Central memory CD8-positive, alpha-beta T cell (primary cell): ENCODE data around the gene CD3E.

Experiments used
- ATAC-seq: fragments of 150-1000 bp; cut with Tn5 transposase; replicated peaks from 2 replicates; pipeline ENCODE4 v1.10.0; 2022; ENCODE audit warnings: mild to moderate bottlenecking, moderate FRiP score, moderate number of reproducible peaks; ENCODE audit not compliant: poor library complexity, severe bottlenecking; ENCODE audit errors: extremely low read depth
- DNase-seq, 2 donors: peaks; one replicate each; pipeline ENCODE4 v3.0.0; 2021; ENCODE audit warnings: low spot score in 2 of 2
- H3K27ac Mint-ChIP-seq: one replicate; pipeline ENCODE4 v1.8.0; 2022; ENCODE audit warnings: low read depth, mild to moderate bottlenecking, moderate library complexity, mixed read lengths
- H3K27me3 Mint-ChIP-seq: one replicate; pipeline ENCODE4 v1.8.0; 2022; ENCODE audit warnings: mixed read lengths
- H3K36me3 Mint-ChIP-seq: one replicate; pipeline ENCODE4 v1.8.0; 2022; ENCODE audit warnings: mild to moderate bottlenecking, moderate library complexity, mixed read lengths; ENCODE audit not compliant: insufficient read depth
- H3K4me1 Mint-ChIP-seq: one replicate; pipeline ENCODE4 v1.8.0; 2022; ENCODE audit warnings: mixed read lengths
- H3K4me3 Mint-ChIP-seq: one replicate; pipeline ENCODE4 v1.8.0; 2022; ENCODE audit warnings: mild to moderate bottlenecking, moderate library complexity, mixed read lengths
- H3K9me3 Mint-ChIP-seq: one replicate; pipeline ENCODE4 v1.8.0; 2022; ENCODE audit warnings: mixed read lengths

CD3E gene

DNA sequence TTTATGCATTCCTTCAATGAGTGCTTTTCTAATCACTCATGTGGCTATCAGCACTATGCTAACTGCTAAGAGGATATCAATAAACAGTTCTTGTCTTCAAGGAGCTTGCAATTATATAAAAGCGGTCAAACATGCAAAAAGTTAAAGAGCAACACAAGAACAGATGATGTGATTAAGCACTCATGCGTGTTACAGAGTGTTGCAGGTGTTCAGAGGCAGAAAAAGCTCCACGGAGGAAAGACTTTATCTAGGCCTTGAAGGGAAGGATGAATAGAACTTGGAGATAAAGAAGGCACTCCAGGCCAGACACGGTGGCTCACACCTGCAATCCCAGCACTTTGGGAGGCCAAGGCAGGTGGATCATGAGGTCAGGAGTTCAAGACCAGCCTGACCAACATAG is 13.6 kb downstream of the CD3E start:
- peak overlapping the region; percentile 79 for H3K27ac Mint-ChIP-seq
- no peak for ATAC-seq
- no peaks in the 10 kb centered on the region for H3K9me3 Mint-ChIP-seq
- peaks cover 78% of the 10 kb centered on the region for H3K4me1 Mint-ChIP-seq
- no peak overlapping the region for H3K4me3 Mint-ChIP-seq
- peaks cover 29% of the 10 kb centered on the region for H3K36me3 Mint-ChIP-seq
- H3K27me3 Mint-ChIP-seq = no peaks in the 10 kb centered on the region
- no peak for DNase-seq

DNA sequence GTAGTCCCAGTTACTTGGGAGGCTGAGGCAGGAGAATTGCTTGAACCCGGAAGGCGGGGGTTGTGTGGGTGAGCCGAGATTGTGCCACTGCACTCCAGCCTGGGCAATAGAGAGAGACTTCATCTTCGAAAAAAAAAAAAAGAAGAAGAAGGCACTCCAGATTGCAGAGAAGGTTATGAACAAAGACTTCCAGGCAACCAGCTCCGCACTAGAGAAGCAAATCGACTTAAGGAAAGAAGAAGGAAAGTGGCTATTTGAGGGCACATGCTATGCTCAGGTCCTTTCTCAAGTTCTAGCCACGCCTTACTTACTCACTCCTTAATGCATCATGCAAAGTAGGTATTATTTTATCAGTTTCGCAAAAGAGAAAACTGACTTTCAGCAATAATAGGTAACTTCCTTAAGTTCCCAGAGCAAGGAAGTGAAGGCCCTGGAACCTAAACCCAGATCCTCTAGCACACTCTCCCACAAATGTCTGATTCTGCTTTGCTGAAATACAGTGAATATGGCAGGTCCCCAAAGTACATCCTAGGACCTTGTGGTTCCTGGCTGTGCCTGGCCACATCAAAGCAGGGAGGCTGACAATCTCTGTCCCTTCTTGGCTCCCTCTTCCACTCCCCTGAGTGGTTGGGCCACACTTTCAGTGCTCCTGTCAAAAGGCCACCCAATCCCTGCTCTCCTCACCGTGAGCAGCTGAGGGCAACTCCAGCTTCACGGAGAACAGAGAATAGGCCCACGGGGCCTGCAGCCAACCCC is 14.2 kb downstream of the CD3E start:
- Mint-ChIP-seq H3K9me3 (no peaks in the 10 kb centered on the region), H3K27ac (peak overlapping the region; percentile 79), H3K36me3 (peaks cover 28% of the 10 kb centered on the region), H3K27me3 (no peaks in the 10 kb centered on the region), H3K4me3 (no peak overlapping the region), H3K4me1 (peaks cover 74% of the 10 kb centered on the region)
- ATAC-seq (no peak), DNase-seq (no peak)

DNA sequence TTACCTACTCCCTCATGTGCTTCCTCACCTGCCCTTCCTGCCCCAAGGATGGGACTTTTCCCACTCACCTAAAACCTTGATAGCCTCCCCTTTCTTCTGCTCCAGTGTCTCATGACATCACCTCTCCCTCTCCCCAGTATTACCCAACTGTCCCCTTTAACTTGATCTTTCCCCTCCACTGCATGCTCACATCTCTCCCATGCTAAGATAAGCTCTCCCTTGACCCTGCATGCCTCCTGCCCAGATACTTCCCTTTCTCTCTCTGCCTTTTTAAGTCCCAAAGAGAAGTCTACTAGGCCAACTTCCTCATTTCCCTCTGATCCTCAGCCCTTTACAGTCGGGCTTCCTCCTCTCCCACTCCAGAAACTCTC is 14.8 kb downstream of the CD3E start:
- ATAC-seq (no peak), DNase-seq (no peak)
- H3K27ac Mint-ChIP-seq = peak overlapping the region; percentile 79
- H3K9me3 Mint-ChIP-seq = no peaks in the 10 kb centered on the region
- peaks cover 68% of the 10 kb centered on the region for H3K4me1 Mint-ChIP-seq
- peaks cover 24% of the 10 kb centered on the region for H3K36me3 Mint-ChIP-seq
- H3K27me3 Mint-ChIP-seq = no peaks in the 10 kb centered on the region
- peak overlapping the region; percentile 21 for H3K4me3 Mint-ChIP-seq

DNA sequence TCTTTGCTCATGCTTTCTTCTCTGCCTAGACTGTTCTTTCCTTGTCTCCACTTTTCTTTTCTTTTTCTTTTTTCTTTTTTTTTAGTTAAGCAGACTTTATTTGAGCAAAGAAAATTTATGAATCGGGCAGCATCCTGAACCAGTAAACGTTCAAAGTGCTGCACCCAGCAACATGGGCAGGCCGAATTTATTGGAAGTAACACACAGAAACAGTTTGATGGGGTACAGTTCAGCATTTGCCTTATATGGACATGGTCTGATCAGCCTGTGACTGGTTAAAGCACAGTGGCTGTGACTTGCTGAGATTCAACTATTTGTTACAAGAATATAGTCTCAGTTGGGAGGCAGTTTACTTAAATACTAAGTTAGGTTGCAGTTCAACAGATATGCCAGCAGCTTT is 16.0 kb downstream of the CD3E start:
- Mint-ChIP-seq H3K4me3 (no peak overlapping the region), H3K27me3 (no peaks in the 10 kb centered on the region), H3K9me3 (no peaks in the 10 kb centered on the region), H3K27ac (peak overlapping the region; percentile 79), H3K4me1 (peaks cover 61% of the 10 kb centered on the region), H3K36me3 (peaks cover 15% of the 10 kb centered on the region)
- ATAC-seq (no peak), DNase-seq (no peak)

DNA sequence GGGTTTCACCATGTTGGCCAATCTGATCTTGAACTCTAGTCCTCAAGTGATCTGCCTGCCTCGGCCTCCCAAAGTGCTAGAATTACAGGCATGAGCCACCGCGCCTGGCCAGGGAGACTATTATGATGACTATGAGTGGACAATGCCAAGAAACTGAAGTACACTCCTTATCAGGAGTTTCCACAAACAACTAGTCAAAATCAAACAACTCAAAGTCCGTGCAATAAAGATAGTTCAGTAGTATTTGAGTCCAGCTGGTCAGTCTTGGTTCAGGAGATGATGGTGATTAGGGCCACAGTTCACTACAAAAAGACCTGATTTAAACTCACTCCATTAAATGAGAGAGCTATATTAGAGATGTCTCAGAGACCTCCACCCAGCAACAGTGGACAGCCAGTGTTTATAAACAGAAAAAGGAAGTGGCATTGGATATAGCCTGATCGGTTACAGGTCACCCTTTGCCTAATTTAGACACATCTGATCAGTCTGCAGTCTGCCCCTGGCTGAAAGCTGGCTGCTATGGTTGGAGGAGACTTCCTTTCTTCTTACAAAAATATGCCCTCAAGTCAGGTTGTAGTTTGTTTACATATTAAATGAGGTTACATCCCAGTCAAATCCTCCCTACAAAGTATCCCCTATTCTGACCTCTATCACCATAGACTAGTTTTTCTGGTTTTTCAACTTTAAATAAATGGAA is 17.0 kb downstream of the CD3E start:
- Mint-ChIP-seq H3K36me3 (peaks cover 9% of the 10 kb centered on the region), H3K27me3 (no peaks in the 10 kb centered on the region), H3K27ac (no peak overlapping the region), H3K4me3 (no peak overlapping the region), H3K4me1 (peaks cover 53% of the 10 kb centered on the region), H3K9me3 (no peaks in the 10 kb centered on the region)
- ATAC-seq (no peak), DNase-seq (no peak)

DNA sequence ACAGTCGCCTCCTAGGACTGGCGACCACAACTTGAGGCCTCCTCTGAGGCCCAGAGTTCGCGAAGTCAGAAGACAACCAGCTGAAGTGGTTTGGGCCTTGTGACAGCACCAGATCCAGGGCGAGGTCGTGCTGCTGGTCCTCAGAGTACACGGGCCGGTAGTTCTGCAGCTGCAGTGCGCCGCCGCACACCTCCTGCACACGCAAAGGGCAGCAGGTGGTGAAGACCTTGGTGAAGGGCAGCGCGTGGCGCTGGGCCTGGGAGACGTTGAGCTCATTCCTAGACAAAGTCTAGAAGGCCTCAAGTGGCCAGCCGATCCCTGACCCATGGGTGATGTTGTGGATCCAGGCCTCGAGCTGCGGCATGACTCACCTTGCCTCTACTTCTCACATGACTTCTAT is 18.2 kb downstream of the CD3E start:
- H3K4me1 Mint-ChIP-seq = peaks cover 44% of the 10 kb centered on the region
- H3K27ac Mint-ChIP-seq = no peak overlapping the region
- no peak overlapping the region for H3K4me3 Mint-ChIP-seq
- no peak for DNase-seq
- no peaks in the 10 kb centered on the region for H3K9me3 Mint-ChIP-seq
- ATAC-seq = no peak
- H3K27me3 Mint-ChIP-seq = no peaks in the 10 kb centered on the region
- peaks cover 4% of the 10 kb centered on the region for H3K36me3 Mint-ChIP-seq

DNA sequence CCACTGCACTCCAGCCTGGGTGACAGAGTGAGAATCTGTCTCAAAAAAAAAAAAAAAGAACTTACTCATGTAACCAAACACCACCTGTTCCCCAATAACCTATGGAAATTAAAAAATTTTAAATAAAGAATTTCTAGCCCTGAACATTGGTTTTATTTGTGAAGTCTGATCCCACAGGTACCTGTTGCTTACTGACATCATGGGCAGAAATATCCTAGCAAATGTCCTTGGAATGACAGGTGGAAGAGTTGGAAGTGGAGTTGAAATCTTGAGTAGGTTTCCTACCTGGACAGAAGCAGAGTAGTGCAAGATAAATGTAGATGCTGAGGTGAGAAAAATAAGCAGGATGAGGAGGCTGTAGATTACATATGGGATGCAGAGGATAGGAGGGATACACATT is 20.8 kb downstream of the CD3E start:
- no peak for ATAC-seq
- DNase-seq = no peak
- Mint-ChIP-seq H3K27me3 (no peaks in the 10 kb centered on the region), H3K9me3 (no peaks in the 10 kb centered on the region), H3K27ac (no peak overlapping the region), H3K4me3 (no peak overlapping the region), H3K36me3 (peaks cover 2% of the 10 kb centered on the region), H3K4me1 (peaks cover 24% of the 10 kb centered on the region)

DNA sequence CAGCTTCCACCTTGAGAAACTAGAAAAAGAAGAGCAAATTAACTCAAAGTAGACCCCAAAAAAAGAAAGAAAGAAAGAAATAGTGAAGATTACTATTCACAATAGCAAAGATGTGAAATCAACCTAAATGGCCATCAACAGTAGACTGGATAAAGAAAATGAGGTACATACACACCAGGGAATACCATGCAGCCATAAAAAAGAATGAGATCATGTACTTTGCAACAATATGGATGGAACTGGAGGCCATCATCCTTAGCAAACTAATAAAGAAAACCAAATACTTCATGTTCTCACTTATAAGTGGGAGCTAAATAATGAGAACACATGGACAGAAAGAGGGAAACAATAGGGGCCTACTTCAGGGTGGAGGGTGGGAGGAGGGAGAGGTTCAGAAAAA is 24.2 kb downstream of the CD3E start:
- peaks cover 3% of the 10 kb centered on the region for H3K36me3 Mint-ChIP-seq
- H3K27ac Mint-ChIP-seq = peak overlapping the region; percentile 31
- H3K4me3 Mint-ChIP-seq = no peak overlapping the region
- DNase-seq (no peak), ATAC-seq (no peak)
- no peaks in the 10 kb centered on the region for H3K9me3 Mint-ChIP-seq
- peaks cover 11% of the 10 kb centered on the region for H3K4me1 Mint-ChIP-seq
- H3K27me3 Mint-ChIP-seq = no peaks in the 10 kb centered on the region

DNA sequence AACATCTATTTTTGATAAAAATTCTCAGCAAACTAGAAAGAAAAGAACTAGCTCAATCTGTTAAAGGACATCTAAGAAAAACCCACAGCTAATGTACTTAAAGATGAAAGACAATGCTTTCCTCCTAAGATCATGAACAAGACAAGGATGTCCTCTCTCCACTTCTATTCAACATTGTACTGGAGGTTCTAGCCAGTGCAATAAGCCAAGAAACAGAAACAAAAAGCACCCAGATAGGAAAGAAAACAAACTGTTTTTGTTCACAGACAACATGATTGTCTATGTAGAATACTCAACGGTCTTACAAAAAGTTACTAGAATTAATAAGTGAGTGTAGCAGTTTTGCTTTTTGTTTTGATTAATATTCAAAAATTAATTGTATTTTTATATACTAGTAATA is 30.2 kb downstream of the CD3E start:
- DNase-seq (no peak), ATAC-seq (no peak)
- Mint-ChIP-seq H3K4me3 (peak overlapping the region; percentile 16), H3K27ac (peak overlapping the region; percentile 90), H3K27me3 (no peaks in the 10 kb centered on the region), H3K9me3 (no peaks in the 10 kb centered on the region), H3K4me1 (peaks cover 37% of the 10 kb centered on the region), H3K36me3 (peaks cover 32% of the 10 kb centered on the region)

DNA sequence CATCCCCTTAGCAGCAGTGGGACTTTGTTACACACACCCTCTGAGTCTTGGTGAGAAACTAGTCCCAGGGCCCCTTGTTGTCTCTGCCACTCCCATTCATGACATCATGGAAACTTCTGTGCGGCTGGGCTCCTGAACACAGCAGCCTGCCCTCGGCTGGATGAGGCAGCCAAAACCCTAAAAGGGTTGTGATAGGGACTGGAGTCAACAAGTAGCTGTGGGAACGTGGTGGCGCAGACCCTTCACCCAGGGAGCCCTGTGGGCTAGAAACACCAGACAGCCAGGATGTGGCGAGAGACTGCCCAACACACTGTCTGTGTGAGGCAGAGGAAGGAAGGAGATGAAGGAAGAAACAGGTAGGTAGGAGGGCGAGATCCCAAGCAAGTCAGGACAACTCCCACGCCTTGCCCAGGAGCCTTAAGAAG is 34.1 kb downstream of the CD3E start:
- no peaks in the 10 kb centered on the region for H3K27me3 Mint-ChIP-seq
- peak; percentile 68 to 87 for DNase-seq

DNA sequence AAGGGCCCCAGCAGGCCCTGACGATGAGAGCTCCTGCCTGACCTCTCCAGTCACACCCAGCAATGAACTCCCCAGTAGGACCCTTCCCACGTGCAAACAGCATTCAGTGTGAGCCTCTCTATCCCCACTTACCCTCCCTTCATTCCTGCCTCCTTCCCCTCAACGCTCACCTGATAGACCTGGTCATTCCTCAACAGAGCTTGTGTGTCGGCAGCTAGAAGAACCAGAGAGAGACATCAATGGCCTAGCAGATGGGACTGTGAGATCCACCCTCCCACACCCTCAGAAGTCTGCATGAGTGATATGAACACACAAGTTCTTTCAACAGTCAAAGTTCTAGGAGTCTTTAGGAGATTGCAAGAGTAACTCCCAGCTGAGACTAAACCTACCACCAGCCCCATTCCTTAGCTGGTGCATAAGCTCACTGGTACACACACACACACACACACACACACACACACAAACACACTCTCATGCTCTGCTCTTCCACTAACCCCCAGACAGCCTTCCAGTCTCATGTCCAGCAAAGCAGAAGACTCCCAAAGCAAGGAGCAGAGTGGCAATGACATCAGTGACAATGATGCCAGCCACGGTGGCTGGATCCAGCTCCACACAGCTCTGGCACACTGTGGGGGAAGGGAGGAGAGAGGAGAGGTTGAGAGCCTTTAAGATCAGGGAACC is 34.9 kb downstream of the CD3E start:
- ATAC-seq = no peak
- H3K4me1 Mint-ChIP-seq = peaks cover 74% of the 10 kb centered on the region
- peaks cover 49% of the 10 kb centered on the region for H3K36me3 Mint-ChIP-seq
- peak overlapping the region; percentile 89 for H3K4me3 Mint-ChIP-seq
- no peaks in the 10 kb centered on the region for H3K9me3 Mint-ChIP-seq
- no peaks in the 10 kb centered on the region for H3K27me3 Mint-ChIP-seq
- peak overlapping the region; percentile 97 for H3K27ac Mint-ChIP-seq
- no peak for DNase-seq

More for the DNA sequence above, 34.1 kb downstream of the CD3E start:
- Mint-ChIP-seq H3K4me3 (peak overlapping the region; percentile 89), H3K36me3 (peaks cover 46% of the 10 kb centered on the region), H3K9me3 (no peaks in the 10 kb centered on the region), H3K27ac (peak overlapping the region; percentile 97), H3K4me1 (peaks cover 71% of the 10 kb centered on the region)
- peak; percentile 71 for ATAC-seq

DNA sequence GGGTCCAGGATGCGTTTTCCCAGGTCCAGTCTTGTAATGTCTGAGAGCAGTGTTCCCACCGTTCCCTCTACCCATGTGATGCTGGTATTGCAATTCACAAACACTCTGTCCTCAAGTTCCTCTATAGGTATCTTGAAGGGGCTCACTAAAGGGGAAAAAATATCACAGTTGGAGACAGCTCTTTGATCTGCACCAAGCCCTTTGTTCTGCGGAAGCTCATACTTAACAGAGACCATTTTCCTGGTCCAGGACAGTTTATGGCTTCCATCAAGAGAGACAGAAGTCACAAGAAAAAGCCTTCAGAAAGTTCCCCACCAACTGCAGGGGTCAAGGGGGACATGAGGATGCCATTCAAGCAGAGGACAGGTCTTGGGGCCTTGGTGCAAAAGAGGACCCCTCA is 35.9 kb downstream of the CD3E start:
- Mint-ChIP-seq H3K27me3 (no peaks in the 10 kb centered on the region), H3K4me3 (peak overlapping the region; percentile 89), H3K36me3 (peaks cover 50% of the 10 kb centered on the region), H3K9me3 (no peaks in the 10 kb centered on the region), H3K4me1 (peaks cover 78% of the 10 kb centered on the region), H3K27ac (peak overlapping the region; percentile 97)
- no peak for DNase-seq
- ATAC-seq = no peak

DNA sequence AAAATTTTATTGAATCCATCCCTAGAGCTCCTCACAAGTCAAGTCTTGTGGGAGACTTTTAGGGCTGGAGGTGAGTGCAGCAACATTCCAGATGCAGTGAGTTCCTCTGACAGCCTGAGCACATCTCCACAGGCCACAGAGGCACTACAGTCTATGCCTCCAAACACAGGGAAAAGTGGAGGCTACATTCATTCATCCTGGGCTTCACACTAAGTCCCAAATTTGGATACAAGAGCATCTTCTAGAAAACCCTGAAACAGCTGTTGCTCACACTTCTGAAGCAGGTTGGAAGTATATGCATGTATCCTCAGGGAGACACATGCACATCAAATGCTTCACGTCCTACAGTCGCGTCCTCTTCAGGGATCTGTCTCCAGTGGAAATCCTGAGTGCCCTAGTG is 36.7 kb downstream of the CD3E start:
- peaks cover 82% of the 10 kb centered on the region for H3K4me1 Mint-ChIP-seq
- H3K9me3 Mint-ChIP-seq = no peaks in the 10 kb centered on the region
- ATAC-seq (no peak), DNase-seq (no peak)
- no peaks in the 10 kb centered on the region for H3K27me3 Mint-ChIP-seq
- H3K27ac Mint-ChIP-seq = peak overlapping the region; percentile 97
- peaks cover 53% of the 10 kb centered on the region for H3K36me3 Mint-ChIP-seq
- peak overlapping the region; percentile 89 for H3K4me3 Mint-ChIP-seq
